Uterus (tissue), 4 donors: ENCODE data around the gene KLHL25. TPM values are rescaled to one million over a fixed set of nuclear protein-coding genes. Genes with fewer than 3 reads are reported as not detected.
A peak's percentile ranks its signal among the peaks of the same experiment; 100 is the strongest.

Experiments used
- DNase-seq, 2 donors: peaks; one replicate each; pipeline ENCODE4 v3.0.0-alpha.2; 2019 to 2020
- H3K27ac ChIP-seq, 2 donors: fragments of 200-600 bp; sonication (generic); 1 replicate in 1 of 2; 2 replicates in 1 of 2; pipeline ENCODE4 v1.5.1; 2016 to 2018
- H3K27me3 ChIP-seq, 2 donors: fragments of 200-600 bp; sonication (generic); one replicate each; pipeline ENCODE4 v1.5.1; 2018 to 2019; ENCODE audit warnings: control low read depth in 1 of 2
- H3K36me3 ChIP-seq, 2 donors: fragments of 200-600 bp; sonication (generic); one replicate each; pipeline ENCODE4 v1.5.1; 2019; ENCODE audit warnings: control low read depth in 1 of 2
- H3K4me1 ChIP-seq, 2 donors: fragments of 200-600 bp; sonication (generic); one replicate each; pipeline ENCODE4 v1.5.1; 2018 to 2019; ENCODE audit warnings: control low read depth in 1 of 2
- H3K4me3 ChIP-seq, 2 donors: fragments of 200-600 bp; sonication (generic); 1 replicate in 1 of 2; 2 replicates in 1 of 2; pipeline ENCODE4 v1.5.1; 2018 to 2019; ENCODE audit warnings: mild to moderate bottlenecking in 1 of 2
- H3K9me3 ChIP-seq, 2 donors: fragments of 200-600 bp; sonication (generic); one replicate each; pipeline ENCODE4 v1.5.1; 2019; ENCODE audit warnings: control low read depth in 1 of 2
- POLR2A ChIP-seq, 2 donors: fragments of 450-650 bp; IDR thresholded peaks; one replicate each; pipeline ENCODE4 v1.6.1; 2016; ENCODE audit warnings: antibody characterized with exemption in 2 of 2, mild to moderate bottlenecking in 1 of 2, moderate library complexity in 1 of 2
- intact Hi-C: fragments of 100-400 bp; cut with DNase I; formaldehyde crosslinking; loops from one replicate; pipeline ENCODE4 v1.15.1; 2023; ENCODE audit warnings: low total_unique reads
- total RNA-seq, 4 donors: library from RNA; depleted of rRNA in 3 of 4; stranded (reverse); fragments of >200 nt in 3 of 4; gene quantifications; one replicate each; pipeline versions ENCODE4 v1.1.0 to v1.2.4, GENCODE V29; 2014 to 2023
- TF ChIP-seq, protein P1 (sequence below), 4 experiments: fragments of 200-600 bp in 2 of 4; fragments of 450-650 bp in 2 of 4; sonication (generic) in 2 of 4; IDR thresholded peaks; one replicate each; pipeline ENCODE4 v1.5.1; 2016 to 2019; ENCODE audit warnings: antibody characterized with exemption in 4 of 4, mild to moderate bottlenecking in 2 of 4, moderate library complexity in 1 of 4
- donor health status: DM: yes; HTN: yes; CAD: no.

KLHL25 gene
- total RNA-seq, 4 donors from 2014 or later, result 6.2 to 19.5 (median 11.9) TPM

DNA sequence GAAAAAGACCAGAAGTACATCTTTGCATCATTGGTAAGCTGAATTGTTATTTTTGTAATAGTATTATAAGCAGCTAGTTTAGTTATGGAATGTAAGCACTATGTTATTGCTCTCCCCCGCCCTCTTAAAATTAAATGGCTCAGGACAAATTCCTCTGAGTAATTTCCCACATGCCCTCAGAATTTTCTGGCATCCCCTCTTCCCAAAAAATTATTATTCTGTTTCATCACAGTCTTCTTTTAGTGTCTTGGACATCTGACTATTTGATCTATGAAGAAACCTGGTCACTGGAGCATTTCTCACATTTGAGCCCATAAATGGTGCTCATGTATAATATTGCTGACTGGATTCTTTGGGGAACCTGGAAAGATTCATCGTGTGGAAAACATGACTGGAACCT is 68.3 kb downstream of the KLHL25 start:
- Histone ChIP-seq H3K4me3 (no peak overlapping the region), H3K27me3 (no peaks in the 10 kb centered on the region), H3K27ac (peak overlapping the region; percentile 88 to 98), H3K9me3 (no peaks in the 10 kb centered on the region), H3K36me3 (no peaks in the 10 kb centered on the region), H3K4me1 (peaks cover 7 to 17% of the 10 kb centered on the region in 2 donors)
- no peak for TF ChIP-seq POLR2A (IDR thresholded peaks at IDR 0.05)
- TF ChIP-seq, protein P1, sequence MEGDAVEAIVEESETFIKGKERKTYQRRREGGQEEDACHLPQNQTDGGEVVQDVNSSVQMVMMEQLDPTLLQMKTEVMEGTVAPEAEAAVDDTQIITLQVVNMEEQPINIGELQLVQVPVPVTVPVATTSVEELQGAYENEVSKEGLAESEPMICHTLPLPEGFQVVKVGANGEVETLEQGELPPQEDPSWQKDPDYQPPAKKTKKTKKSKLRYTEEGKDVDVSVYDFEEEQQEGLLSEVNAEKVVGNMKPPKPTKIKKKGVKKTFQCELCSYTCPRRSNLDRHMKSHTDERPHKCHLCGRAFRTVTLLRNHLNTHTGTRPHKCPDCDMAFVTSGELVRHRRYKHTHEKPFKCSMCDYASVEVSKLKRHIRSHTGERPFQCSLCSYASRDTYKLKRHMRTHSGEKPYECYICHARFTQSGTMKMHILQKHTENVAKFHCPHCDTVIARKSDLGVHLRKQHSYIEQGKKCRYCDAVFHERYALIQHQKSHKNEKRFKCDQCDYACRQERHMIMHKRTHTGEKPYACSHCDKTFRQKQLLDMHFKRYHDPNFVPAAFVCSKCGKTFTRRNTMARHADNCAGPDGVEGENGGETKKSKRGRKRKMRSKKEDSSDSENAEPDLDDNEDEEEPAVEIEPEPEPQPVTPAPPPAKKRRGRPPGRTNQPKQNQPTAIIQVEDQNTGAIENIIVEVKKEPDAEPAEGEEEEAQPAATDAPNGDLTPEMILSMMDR (IDR thresholded peaks at IDR 0.05), result no peak
- no peak for DNase-seq
- intact Hi-C loops, result loop anchor here (5.0 kb wide), 1 partner anchor 111 kb away; no protein-coding TSS in a partner anchor

DNA sequence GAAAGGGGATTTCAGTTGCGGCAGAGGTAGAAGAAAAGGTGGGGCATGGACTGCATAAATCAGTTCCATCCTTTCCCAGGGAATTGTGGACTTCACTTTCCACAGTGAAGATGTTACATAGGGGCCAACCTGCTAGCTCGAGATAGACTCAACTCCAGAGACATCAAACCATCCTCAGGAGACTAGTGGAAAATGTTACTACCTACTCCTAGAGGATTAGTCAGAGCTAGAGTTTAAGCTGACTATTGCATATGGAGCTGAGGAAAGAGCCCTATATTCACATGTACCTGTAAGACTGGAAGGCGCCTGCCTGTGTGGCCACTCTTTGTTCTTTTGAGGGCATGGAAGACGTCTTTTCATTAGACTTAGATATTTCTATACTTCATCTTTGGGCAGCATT is 69.2 kb downstream of the KLHL25 start:
- intact Hi-C loops, result loop anchor here (5.0 kb wide), 1 partner anchor 112 kb away; no protein-coding TSS in a partner anchor
- Histone ChIP-seq H3K27me3 (no peaks in the 10 kb centered on the region), H3K36me3 (no peaks in the 10 kb centered on the region), H3K9me3 (no peaks in the 10 kb centered on the region), H3K4me1 (peaks cover 7 to 17% of the 10 kb centered on the region in 2 donors), H3K4me3 (no peak overlapping the region), H3K27ac (peak overlapping the region; percentile 88 to 98)
- DNase-seq, result no peak
- TF ChIP-seq, protein P1 (IDR thresholded peaks at IDR 0.05), result no peak
- TF ChIP-seq POLR2A (IDR thresholded peaks at IDR 0.05), result no peak

DNA sequence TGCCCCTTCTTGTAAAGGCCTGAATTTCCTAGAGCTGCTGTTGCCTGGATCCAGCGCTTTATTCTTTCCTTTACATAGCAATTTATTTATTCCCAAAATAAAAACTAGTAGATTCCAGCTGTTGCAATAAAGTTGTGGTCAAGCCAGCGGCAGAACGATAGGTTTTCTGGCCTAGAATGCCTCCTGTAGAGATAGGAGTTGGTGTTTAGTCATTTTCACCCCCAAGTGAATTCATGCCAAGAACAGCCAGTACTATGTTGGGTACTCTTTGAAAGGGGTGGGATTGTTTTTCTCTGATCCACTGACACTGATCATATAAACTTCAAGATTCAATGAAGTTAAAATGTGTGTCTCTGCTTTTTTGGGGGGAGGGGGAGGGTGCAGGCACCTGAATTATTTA is 69.7 kb downstream of the KLHL25 start:
- peak in 1 of 2 donors; percentile 78 for DNase-seq
- no peaks in the 10 kb centered on the region for H3K36me3 ChIP-seq
- no peak overlapping the region for H3K4me3 ChIP-seq
- TF ChIP-seq, protein P1 (IDR thresholded peaks at IDR 0.05), result no peak
- no peak for TF ChIP-seq POLR2A (IDR thresholded peaks at IDR 0.05)
- no peaks in the 10 kb centered on the region for H3K9me3 ChIP-seq
- intact Hi-C loops, result loop anchor here (5.0 kb wide), 1 partner anchor 112 kb away; no protein-coding TSS in a partner anchor
- H3K27me3 ChIP-seq, result no peaks in the 10 kb centered on the region
- H3K27ac ChIP-seq, result peak overlapping the region; percentile 88 to 98
- H3K4me1 ChIP-seq, result peaks cover 7 to 17% of the 10 kb centered on the region in 2 donors

DNA sequence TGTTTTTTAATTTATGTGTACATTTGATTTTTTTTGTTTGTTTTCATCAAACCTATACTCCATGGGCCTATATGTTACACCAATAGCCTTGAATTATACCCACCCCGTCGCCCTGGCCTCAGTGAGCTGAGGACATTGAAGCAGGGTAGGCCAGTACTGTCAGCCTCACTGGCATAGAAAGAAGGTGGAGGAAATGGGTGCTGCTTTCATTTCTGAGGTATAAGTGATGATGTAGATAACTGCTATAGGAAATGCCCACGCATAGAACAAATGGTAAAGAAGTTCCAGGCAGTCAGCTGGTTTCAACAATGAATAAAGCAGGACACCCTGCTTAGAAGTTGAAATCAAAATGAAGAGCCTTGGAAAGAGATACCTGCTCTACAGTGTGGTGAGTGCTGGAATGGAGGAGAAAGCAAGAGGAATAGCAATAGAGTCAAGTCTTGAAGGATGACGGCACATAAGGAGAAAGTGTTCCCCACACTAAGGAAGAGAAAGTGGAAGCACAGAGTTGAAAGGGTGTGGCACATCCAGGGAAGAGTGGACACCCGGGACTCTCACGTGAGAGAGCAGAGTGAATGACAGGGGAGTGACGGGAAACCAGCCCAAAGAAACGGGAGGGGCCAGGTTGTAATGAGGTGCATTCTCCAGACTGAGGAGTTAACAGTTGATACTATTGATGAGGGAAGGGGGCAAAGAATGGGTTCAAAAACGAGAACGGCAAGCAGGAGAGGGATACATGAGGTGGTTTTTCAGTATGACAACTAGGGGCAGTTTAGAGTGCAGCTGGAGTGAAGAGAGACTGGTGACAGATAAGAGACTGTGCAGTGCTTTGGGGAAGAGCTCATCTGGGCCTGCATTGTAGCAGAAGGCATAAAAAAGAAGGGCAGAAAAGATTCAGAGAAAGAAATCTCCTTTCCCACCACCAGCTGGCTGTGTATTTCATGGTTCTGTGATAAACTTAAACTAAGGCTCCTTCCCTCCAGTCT is 70.5 kb downstream of the KLHL25 start:
- Histone ChIP-seq H3K27ac (peak overlapping the region; percentile 88 to 98), H3K36me3 (no peaks in the 10 kb centered on the region), H3K4me3 (no peak overlapping the region), H3K9me3 (no peaks in the 10 kb centered on the region), H3K27me3 (no peaks in the 10 kb centered on the region), H3K4me1 (peaks cover 7 to 17% of the 10 kb centered on the region in 2 donors)
- DNase-seq, result no peak
- intact Hi-C loops, result no loop called here
- TF ChIP-seq, protein P1 (IDR thresholded peaks at IDR 0.05), result no peak
- no peak for TF ChIP-seq POLR2A (IDR thresholded peaks at IDR 0.05)
